ENCODE measurements around the gene FLNB. TPM values are rescaled to one million over a fixed set of nuclear protein-coding genes. Genes with fewer than 3 reads are reported as not detected.

The FLNB gene
- total RNA-seq, 1 donor from 2014 or later = 75.4 TPM

DNA sequence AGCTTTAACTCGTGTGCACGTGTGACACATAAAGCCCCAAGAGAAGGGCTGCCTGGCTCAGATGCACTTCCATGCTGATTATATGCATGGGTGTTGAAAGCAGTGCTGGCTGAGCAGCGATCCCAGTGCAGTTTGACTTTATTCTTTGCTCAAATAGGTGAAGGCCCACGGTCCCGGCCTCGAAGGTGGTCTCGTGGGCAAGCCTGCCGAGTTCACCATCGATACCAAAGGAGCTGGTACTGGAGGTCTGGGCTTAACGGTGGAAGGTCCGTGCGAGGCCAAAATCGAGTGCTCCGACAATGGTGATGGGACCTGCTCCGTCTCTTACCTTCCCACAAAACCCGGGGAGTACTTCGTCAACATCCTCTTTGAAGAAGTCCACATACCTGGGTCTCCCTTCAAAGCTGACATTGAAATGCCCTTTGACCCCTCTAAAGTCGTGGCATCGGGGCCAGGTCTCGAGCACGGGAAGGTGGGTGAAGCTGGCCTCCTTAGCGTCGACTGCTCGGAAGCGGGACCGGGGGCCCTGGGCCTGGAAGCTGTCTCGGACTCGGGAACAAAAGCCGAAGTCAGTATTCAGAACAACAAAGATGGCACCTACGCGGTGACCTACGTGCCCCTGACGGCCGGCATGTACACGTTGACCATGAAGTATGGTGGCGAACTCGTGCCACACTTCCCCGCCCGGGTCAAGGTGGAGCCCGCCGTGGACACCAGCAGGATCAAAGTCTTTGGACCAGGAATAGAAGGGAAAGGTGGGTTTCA, 114.9 kb downstream of the FLNB start:
- H3K27ac Mint-ChIP-seq (ENCODE audit: unreplicated experiment) = no peak overlapping the region
- no peak overlapping the region for H3K4me3 Mint-ChIP-seq (ENCODE audit: unreplicated experiment)
- H3K27me3 Mint-ChIP-seq (ENCODE audit: unreplicated experiment) = peaks cover 4% of the 10 kb centered on the region
- H3K36me3 Mint-ChIP-seq (ENCODE audit: unreplicated experiment) = peaks cover 11% of the 10 kb centered on the region
- H3K4me1 Mint-ChIP-seq (ENCODE audit: low read depth, unreplicated experiment) = peaks cover 3% of the 10 kb centered on the region
- H3K9me3 Mint-ChIP-seq (ENCODE audit: unreplicated experiment) = peaks cover 5% of the 10 kb centered on the region
- TF ChIP-seq, protein P1, sequence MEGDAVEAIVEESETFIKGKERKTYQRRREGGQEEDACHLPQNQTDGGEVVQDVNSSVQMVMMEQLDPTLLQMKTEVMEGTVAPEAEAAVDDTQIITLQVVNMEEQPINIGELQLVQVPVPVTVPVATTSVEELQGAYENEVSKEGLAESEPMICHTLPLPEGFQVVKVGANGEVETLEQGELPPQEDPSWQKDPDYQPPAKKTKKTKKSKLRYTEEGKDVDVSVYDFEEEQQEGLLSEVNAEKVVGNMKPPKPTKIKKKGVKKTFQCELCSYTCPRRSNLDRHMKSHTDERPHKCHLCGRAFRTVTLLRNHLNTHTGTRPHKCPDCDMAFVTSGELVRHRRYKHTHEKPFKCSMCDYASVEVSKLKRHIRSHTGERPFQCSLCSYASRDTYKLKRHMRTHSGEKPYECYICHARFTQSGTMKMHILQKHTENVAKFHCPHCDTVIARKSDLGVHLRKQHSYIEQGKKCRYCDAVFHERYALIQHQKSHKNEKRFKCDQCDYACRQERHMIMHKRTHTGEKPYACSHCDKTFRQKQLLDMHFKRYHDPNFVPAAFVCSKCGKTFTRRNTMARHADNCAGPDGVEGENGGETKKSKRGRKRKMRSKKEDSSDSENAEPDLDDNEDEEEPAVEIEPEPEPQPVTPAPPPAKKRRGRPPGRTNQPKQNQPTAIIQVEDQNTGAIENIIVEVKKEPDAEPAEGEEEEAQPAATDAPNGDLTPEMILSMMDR (IDR thresholded peaks at IDR 0.05; ENCODE audit: partially characterized antibody, unreplicated experiment) = no peak
- no peak for DNase-seq

DNA sequence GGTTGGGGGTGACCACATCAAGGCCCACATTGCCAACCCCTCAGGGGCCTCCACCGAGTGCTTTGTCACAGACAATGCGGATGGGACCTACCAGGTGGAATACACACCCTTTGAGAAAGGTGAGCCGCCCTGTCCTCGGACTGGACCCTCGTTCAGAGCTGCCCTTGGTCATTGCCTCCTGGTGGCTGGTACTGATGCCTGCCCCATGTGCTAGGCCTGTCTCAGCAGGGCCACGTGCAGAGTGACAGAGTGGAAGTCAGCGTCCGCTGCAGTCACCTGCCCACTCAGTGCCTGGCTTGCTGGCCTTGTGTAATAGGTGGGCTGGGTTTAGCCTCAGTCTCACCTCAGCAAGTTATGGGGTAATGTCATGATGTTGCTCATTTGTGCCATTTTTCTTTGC, 116.2 kb downstream of the FLNB start:
- Mint-ChIP-seq H3K4me1 (ENCODE audit: low read depth, unreplicated experiment) (no peaks in the 10 kb centered on the region), H3K4me3 (ENCODE audit: unreplicated experiment) (no peak overlapping the region), H3K36me3 (ENCODE audit: unreplicated experiment) (peaks cover 17% of the 10 kb centered on the region), H3K27me3 (ENCODE audit: unreplicated experiment) (peaks cover 7% of the 10 kb centered on the region), H3K9me3 (ENCODE audit: unreplicated experiment) (peaks cover 6% of the 10 kb centered on the region), H3K27ac (ENCODE audit: unreplicated experiment) (no peak overlapping the region)
- TF ChIP-seq, protein P1 (IDR thresholded peaks at IDR 0.05; ENCODE audit: partially characterized antibody, unreplicated experiment) = no peak
- DNase-seq = no peak

DNA sequence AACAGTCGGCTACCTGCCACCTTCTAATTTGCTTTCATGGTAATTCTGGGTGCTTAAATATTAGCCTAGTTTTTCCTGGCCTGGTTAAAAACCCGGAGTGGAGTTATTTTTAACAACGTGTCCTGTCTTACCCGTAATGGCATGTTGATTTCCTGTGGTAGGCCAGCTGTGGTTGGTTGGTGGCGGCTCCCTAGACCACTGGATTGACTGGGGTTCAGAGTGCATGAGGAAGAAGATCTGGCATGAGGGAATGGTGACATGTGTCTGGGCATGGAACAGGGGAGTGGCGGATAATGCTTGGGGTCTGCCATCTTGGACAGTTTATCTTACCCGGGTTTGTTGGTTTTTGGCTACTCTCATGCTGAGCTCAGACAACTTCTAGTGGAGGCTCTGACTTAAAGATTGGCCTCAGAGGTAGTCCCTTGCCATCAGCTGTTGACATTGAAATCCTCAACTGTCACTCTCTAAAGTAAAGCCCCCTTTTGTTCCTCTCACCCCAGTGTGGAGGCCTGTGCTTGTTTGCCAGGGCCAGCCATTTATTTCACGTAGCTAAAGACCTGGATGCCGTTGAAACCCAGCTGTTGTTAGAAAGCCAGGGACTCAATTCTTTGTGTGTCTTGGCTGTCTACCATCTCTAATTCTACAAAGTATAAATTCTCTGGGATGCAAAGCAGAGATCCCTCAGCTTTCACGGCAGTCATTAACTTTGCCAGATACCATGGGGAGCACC, 121.0 kb downstream of the FLNB start:
- no peak for DNase-seq
- TF ChIP-seq, protein P1 (IDR thresholded peaks at IDR 0.05; ENCODE audit: partially characterized antibody, unreplicated experiment) = no peak
- Mint-ChIP-seq H3K27me3 (ENCODE audit: unreplicated experiment) (peaks cover 9% of the 10 kb centered on the region), H3K4me3 (ENCODE audit: unreplicated experiment) (no peak overlapping the region), H3K27ac (ENCODE audit: unreplicated experiment) (no peak overlapping the region), H3K36me3 (ENCODE audit: unreplicated experiment) (peaks cover 23% of the 10 kb centered on the region), H3K9me3 (ENCODE audit: unreplicated experiment) (peaks cover 6% of the 10 kb centered on the region), H3K4me1 (ENCODE audit: low read depth, unreplicated experiment) (peaks cover 9% of the 10 kb centered on the region)

DNA sequence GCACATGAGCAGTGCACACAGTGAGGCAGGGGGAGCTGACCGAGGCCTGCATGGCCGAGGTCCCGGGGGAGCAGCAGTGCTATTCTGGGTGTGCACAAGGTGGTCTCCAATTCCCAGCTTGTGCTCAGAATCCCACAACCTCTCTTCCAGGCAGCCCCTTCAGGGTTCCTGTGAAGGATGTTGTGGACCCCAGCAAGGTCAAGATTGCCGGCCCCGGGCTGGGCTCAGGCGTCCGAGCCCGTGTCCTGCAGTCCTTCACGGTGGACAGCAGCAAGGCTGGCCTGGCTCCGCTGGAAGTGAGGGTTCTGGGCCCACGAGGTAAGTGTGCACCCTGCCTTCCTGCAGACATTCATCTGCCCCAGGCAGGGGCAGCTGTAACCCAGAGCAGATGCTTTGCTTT, 122.4 kb downstream of the FLNB start:
- Mint-ChIP-seq H3K36me3 (ENCODE audit: unreplicated experiment) (peaks cover 18% of the 10 kb centered on the region), H3K27me3 (ENCODE audit: unreplicated experiment) (peaks cover 9% of the 10 kb centered on the region), H3K4me3 (ENCODE audit: unreplicated experiment) (no peak overlapping the region), H3K4me1 (ENCODE audit: low read depth, unreplicated experiment) (peaks cover 9% of the 10 kb centered on the region), H3K9me3 (ENCODE audit: unreplicated experiment) (peaks cover 6% of the 10 kb centered on the region), H3K27ac (ENCODE audit: unreplicated experiment) (peak overlapping the region; percentile 48)
- DNase-seq = no peak
- TF ChIP-seq, protein P1 (IDR thresholded peaks at IDR 0.05; ENCODE audit: partially characterized antibody, unreplicated experiment) = no peak
